Liver (tissue), 3 donors: ENCODE results near the gene RABL3.

ENCODE experiments used
- CTCF ChIP-seq: fragments of 150-350 bp; IDR thresholded peaks from 2 replicates; pipeline ENCODE4 v1.5.1; 2017; ENCODE audit warnings: improper control_type of control experiment, low read depth, low read length; ENCODE audit not compliant: missing input control
- EGR1 ChIP-seq, 2 donors: IDR thresholded peaks; 2 replicates each; pipeline ENCODE4 v1.6.1; 2016 to 2018; ENCODE audit warnings: antibody characterized with exemption in 2 of 2, low read depth in 2 of 2
- FOXA1 ChIP-seq: IDR thresholded peaks from 2 replicates; pipeline ENCODE4 v1.6.1; 2016; ENCODE audit warnings: antibody characterized with exemption
- GABPA ChIP-seq, 2 donors: IDR thresholded peaks in 1 of 2; conservative IDR thresholded peaks in 1 of 2; 2 replicates each; pipeline ENCODE4 v1.6.1; 2016; ENCODE audit warnings: antibody characterized with exemption in 2 of 2, mild to moderate bottlenecking in 1 of 2, moderate library complexity in 1 of 2
- HNF4G ChIP-seq: IDR thresholded peaks from 2 replicates; pipeline ENCODE4 v1.6.1; 2016; ENCODE audit warnings: antibody characterized with exemption
- JUND ChIP-seq, 2 donors: IDR thresholded peaks; 2 replicates each; pipeline ENCODE4 v1.6.1; 2016; ENCODE audit warnings: antibody characterized with exemption in 2 of 2
- RAD21 ChIP-seq, 2 donors: IDR thresholded peaks; 2 replicates each; pipeline ENCODE4 v1.6.1; 2016; ENCODE audit warnings: antibody characterized with exemption in 2 of 2, mild to moderate bottlenecking in 2 of 2
- RXRA ChIP-seq, 2 donors: IDR thresholded peaks; 2 replicates each; pipeline ENCODE4 v1.6.1; 2017 to 2018; ENCODE audit warnings: antibody characterized with exemption in 2 of 2, mild to moderate bottlenecking in 1 of 2
- SP1 ChIP-seq: IDR thresholded peaks from 2 replicates; pipeline ENCODE4 v1.6.1; 2018; ENCODE audit warnings: antibody characterized with exemption, mild to moderate bottlenecking
- TAF1 ChIP-seq: conservative IDR thresholded peaks from 2 replicates; pipeline ENCODE4 v1.6.1; 2016; ENCODE audit warnings: antibody characterized with exemption, mild to moderate bottlenecking
- YY1 ChIP-seq: IDR thresholded peaks from 2 replicates; pipeline ENCODE4 v1.6.1; 2016; ENCODE audit warnings: antibody characterized with exemption, mild to moderate bottlenecking
- TF ChIP-seq, protein P1 (sequence below): IDR thresholded peaks from 2 replicates; pipeline ENCODE4 v1.6.1; 2016; ENCODE audit warnings: antibody characterized with exemption
- TF ChIP-seq, protein P2 (sequence below): IDR thresholded peaks from 2 replicates; pipeline ENCODE4 v1.6.1; 2016; ENCODE audit warnings: antibody characterized with exemption
- TF ChIP-seq, protein P3 (sequence below): IDR thresholded peaks from 2 replicates; pipeline ENCODE4 v1.6.1; 2016; ENCODE audit warnings: antibody characterized with exemption, mild to moderate bottlenecking
- donor health status: healthy.
- donor health status: healthy.

DNA sequence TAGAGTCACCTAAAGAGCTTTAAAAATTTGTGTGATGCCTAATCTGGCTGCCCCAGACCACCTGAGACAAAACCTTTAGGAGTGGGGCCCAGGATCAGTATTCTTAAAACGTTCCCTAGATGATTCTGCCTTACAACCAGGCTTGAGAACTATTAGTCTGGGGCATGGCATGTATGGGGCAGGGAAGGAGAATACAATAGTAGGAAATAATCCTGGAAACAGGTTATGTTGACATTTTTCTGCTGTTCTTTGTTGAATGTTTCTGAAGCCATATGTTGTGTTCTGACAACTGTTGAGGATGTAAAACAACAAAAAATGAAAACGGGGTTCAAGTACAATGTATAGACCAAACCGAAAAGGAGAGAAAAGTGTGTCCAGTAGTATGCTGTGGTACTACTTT lies 3.1 kb upstream of the RABL3 start:
- TF ChIP-seq CTCF (no peak), FOXA1 (no peak), RXRA (IDR thresholded peaks at IDR 0.05) (no peak), HNF4G (no peak), TAF1 (no peak), GABPA (IDR thresholded peaks at IDR 0.05 in 1 of 2, conservative IDR thresholded peaks at IDR 0.05 in 1 of 2) (no peak), EGR1 (IDR thresholded peaks at IDR 0.05; ENCODE audit: low read depth in 2 of 2) (no peak), SP1 (no peak), YY1 (no peak), JUND (IDR thresholded peaks at IDR 0.05) (no peak), RAD21 (IDR thresholded peaks at IDR 0.05) (no peak)
- TF ChIP-seq, protein P1, sequence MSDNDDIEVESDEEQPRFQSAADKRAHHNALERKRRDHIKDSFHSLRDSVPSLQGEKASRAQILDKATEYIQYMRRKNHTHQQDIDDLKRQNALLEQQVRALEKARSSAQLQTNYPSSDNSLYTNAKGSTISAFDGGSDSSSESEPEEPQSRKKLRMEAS: no peak
- TF ChIP-seq, protein P2, sequence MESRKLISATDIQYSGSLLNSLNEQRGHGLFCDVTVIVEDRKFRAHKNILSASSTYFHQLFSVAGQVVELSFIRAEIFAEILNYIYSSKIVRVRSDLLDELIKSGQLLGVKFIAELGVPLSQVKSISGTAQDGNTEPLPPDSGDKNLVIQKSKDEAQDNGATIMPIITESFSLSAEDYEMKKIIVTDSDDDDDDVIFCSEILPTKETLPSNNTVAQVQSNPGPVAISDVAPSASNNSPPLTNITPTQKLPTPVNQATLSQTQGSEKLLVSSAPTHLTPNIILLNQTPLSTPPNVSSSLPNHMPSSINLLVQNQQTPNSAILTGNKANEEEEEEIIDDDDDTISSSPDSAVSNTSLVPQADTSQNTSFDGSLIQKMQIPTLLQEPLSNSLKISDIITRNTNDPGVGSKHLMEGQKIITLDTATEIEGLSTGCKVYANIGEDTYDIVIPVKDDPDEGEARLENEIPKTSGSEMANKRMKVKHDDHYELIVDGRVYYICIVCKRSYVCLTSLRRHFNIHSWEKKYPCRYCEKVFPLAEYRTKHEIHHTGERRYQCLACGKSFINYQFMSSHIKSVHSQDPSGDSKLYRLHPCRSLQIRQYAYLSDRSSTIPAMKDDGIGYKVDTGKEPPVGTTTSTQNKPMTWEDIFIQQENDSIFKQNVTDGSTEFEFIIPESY: no peak
- TF ChIP-seq, protein P3, sequence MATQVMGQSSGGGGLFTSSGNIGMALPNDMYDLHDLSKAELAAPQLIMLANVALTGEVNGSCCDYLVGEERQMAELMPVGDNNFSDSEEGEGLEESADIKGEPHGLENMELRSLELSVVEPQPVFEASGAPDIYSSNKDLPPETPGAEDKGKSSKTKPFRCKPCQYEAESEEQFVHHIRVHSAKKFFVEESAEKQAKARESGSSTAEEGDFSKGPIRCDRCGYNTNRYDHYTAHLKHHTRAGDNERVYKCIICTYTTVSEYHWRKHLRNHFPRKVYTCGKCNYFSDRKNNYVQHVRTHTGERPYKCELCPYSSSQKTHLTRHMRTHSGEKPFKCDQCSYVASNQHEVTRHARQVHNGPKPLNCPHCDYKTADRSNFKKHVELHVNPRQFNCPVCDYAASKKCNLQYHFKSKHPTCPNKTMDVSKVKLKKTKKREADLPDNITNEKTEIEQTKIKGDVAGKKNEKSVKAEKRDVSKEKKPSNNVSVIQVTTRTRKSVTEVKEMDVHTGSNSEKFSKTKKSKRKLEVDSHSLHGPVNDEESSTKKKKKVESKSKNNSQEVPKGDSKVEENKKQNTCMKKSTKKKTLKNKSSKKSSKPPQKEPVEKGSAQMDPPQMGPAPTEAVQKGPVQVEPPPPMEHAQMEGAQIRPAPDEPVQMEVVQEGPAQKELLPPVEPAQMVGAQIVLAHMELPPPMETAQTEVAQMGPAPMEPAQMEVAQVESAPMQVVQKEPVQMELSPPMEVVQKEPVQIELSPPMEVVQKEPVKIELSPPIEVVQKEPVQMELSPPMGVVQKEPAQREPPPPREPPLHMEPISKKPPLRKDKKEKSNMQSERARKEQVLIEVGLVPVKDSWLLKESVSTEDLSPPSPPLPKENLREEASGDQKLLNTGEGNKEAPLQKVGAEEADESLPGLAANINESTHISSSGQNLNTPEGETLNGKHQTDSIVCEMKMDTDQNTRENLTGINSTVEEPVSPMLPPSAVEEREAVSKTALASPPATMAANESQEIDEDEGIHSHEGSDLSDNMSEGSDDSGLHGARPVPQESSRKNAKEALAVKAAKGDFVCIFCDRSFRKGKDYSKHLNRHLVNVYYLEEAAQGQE: no peak
